NCI-H526 (cell line): ENCODE results near the gene FDCSP.
"Not testable (repeated sequence)": the region's sequence is repeated elsewhere in the genome, so short reads cannot be mapped to it uniquely, and the experiment has no call there.

Experiments
- DNase-seq, 2 experiments: peaks; one replicate each; lab custom pipeline; 2025; lab: John Stamatoyannopoulos, UW

Gene FDCSP

DNA sequence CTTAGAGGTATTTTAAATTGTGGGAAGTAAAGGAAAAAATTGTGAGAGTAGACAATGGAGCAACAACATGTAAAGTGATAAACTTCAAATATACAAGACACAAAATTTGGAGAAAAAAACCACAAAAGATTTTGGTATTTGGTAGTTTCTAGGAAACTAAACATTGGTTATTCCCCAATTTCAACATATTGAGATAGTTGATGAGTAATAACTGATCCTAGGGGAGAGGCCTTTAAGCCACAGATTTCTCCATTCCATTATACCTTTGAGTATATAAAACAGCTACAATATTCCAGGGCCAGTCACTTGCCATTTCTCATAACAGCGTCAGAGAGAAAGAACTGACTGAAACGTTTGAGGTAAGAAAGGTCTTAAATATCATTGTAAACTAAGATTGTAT, at the start of gene FDCSP:
TSS of gene FDCSP (plus strand) at position 301 of the 400 bp plus-strand sequence. CDS start 5,071 bp downstream, outside the sequence.
- no peak for DNase-seq

GRCh38 chr4:70177090-70177489, 48.8 kb upstream of the FDCSP start:
- DNase-seq: no peak

- no peak for DNase-seq
Measured at GRCh38 chr4:70178075-70178660, 47.8 kb upstream of the FDCSP start.

GRCh38 chr4:70179811-70180210, 46.1 kb upstream of the FDCSP start:
- no peak for DNase-seq

GRCh38 chr4:70181864-70182263, 44.1 kb upstream of the FDCSP start:
- no peak for DNase-seq

- DNase-seq: no peak
Measured at GRCh38 chr4:70182517-70183167, 43.3 kb upstream of the FDCSP start.

DNA sequence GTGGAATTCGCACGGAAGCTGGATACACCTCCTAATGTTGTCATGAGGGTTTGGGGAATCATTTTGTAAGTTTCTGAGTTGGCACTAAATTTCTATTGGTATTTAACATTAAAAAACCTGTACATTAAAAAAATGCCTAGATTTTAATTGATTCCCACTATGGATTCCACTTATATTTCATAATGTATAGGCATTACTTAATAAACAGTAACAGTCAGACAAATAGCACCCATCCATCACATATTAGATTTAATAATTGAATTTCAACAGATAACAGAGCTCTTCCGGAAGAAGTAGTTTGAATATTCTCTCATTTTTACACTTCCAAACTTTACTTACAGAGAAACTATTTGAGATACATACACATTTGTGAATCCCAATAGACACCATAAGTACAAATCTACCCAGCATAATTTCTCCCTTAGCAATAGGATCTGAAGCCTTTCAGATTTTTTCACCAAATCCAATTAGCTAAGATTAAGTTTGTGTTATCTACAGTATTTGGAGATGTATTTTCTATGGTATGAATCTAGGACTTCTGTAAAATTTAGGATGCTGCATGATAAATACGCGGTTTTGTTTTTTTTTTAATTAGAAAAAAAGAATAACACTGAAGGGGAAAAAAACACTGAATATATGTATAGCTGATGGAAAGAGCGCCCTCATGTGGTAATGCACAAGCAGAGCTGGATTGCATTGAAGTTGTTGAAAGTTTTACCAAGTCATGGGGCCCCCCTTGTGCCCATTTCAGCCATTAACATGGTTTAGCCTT, 42.6 kb upstream of the FDCSP start:
- DNase-seq: peak; percentile 2 to 46

- DNase-seq: no peak
Measured at GRCh38 chr4:70183940-70184246, 42.0 kb upstream of the FDCSP start.

- DNase-seq: no peak
Measured at GRCh38 chr4:70187216-70187615, 38.7 kb upstream of the FDCSP start.

- DNase-seq: no peak
Measured at GRCh38 chr4:70190579-70190978, 35.3 kb upstream of the FDCSP start.

DNA sequence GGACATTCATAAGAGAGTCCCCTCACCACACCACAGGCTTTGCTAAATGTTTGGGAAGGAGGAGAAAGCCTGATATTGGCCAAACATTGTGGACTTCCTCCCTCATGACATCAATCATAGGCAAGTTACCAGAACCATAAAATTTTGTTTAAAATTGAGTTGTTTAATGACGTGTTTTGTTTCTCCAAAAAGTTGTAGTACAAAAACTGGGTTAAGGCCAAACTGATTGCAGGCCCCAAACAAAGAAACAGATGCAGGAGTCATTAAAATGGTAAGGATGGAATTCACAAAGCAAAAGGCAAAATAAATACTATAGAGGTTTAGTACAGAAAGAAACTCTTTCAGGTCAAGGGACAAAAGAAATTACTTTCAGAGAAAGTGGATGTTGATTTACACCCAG, 34.3 kb upstream of the FDCSP start:
- DNase-seq: no peak

GRCh38 chr4:70192895-70193294, 33.0 kb upstream of the FDCSP start:
- DNase-seq: no peak

- no peak for DNase-seq
Measured at GRCh38 chr4:70195425-70195824, 30.5 kb upstream of the FDCSP start, which contains the start of gene ODAM. Gene ODAM (plus strand): TSS chr4:70195725. CDS start chr4:70196544, 819 bp downstream.

DNA sequence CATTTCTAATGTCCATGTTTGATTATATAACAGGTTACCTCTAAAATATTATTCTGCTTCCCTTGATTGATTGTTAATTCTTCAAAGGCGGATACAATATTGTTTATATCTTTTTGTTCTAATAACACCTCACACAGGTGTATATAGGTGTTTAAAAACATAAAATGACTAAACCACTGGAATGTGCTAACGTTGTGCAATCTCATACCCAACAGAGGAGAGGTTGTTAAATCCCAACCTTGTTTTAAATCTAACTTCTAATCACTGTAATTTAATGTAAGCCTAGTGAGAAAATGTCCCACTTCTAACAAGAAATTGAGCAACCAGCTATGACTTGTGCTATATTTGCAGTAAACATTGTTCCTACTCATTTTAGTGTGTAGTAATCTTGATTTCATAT, 29.1 kb upstream of the FDCSP start:
- DNase-seq: no peak

- no peak for DNase-seq
Measured at GRCh38 chr4:70197842-70198241, 28.1 kb upstream of the FDCSP start.

DNA sequence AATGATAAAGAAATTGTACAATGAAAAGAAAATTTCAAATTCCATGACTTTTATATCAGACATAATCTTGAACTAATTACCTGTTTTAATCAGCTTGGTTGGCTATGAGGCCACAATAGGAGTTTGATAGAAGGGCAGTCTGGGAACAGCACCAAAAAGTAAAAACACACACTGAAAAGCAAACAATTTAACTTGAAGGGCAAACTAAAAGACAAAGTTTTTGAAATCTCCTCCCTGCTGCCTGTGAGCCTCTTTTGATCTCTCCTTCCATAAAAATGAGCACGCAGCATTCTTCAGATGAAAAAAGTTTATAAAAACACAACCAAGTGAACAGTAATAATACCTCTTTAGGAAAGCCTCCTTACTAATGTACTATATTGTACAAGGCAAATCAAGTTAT, 22.3 kb upstream of the FDCSP start:
- no peak for DNase-seq

DNA sequence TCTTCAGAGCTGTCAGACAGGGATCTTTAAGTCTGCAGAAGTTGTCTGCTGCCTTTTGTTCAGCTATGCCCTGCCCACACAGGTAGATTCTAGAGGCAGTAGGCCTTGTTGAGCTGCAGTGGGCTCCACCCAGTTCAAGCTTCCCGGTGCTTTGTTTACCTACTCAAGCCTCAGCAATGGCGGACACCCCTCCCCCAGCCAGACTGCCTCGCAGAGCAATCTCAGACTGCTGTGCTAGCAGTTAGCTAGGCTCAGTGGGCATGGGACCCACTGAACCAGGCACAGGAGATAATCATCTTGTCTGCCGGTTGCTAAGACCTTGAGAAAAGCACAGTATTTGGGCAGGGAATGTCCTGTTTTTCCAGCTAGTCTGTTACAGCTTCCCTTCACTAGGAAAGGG, 13.2 kb upstream of the FDCSP start:
- not testable (repeated sequence) for DNase-seq

- DNase-seq: not testable (repeated sequence)
Measured at GRCh38 chr4:70216109-70216508, 9.8 kb upstream of the FDCSP start.

- DNase-seq: not testable (repeated sequence)
Measured at GRCh38 chr4:70216550-70216949, 9.4 kb upstream of the FDCSP start.

GRCh38 chr4:70221389-70221788, 4.5 kb upstream of the FDCSP start:
- not testable (repeated sequence) for DNase-seq

DNA sequence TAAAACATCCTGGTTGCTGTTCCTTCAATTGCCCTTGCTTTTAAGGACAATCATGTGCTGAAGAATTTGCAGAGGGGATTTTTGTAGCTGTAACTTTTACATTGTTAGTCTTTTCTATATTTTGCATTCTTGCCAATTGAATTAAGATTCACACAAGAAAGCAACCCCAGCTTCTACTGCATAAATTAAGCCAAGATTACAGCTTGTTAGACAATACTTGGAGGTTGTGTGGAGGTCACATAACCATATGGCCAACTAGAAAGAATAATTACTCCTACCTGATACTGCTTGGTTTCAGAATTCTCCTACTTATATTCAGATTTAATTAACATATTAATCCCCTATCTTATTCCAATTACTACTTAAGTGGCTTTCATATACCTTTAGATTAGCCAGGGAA, 4.1 kb upstream of the FDCSP start:
- DNase-seq: not testable (repeated sequence)

DNA sequence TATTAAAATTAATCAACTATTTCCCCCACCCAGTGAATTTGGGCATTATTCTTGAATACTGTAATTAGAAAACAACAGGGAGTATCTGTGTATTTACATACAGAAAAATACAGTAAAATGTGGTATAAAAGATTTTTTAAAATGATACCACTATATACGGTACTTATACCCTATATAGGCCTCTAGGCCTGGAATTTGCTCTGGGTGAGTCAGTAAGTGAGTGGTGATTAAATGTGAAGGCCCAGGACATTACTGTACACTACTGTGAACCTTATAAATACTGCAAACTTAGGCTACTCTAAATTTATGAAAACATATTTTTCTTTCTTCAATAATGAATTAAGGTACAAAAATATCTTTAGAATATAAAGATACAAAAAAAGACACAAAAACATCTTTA, 10.2 kb downstream of the FDCSP start:
- DNase-seq: no peak
